Measurements from ENCODE around the gene NIT2.

GRCh38 chr3:100396967-100397366 lies 62.4 kb downstream of the NIT2 start:
- TF ChIP-seq MLLT1 (IDR thresholded peaks at IDR 0.05), result no peak
- no peak for TF ChIP-seq STAT1 (conservative IDR thresholded peaks at IDR 0.05)
- no peak for TF ChIP-seq EZH2 (IDR thresholded peaks at IDR 0.05; ENCODE audit: borderline replicate concordance, control insufficient read depth, low read depth, low read length)
- no peak for TF ChIP-seq MAX (IDR thresholded peaks at IDR 0.05; ENCODE audit: low read depth, low read length)
- TF ChIP-seq ELK1 (IDR thresholded peaks at IDR 0.05; ENCODE audit: low read depth, low read length), result no peak
- TF ChIP-seq CTCF (IDR thresholded peaks at IDR 0.05 in 2 of 3, conservative IDR thresholded peaks at IDR 0.05 in 1 of 3; ENCODE audit: control insufficient read depth in 2 of 3, extremely low read depth in 1 of 3, insufficient read depth in 1 of 3, low read depth in 3 of 3, low read length in 3 of 3), result no peak
- no peak for TF ChIP-seq CEBPB (IDR thresholded peaks at IDR 0.05; ENCODE audit: borderline replicate concordance in 1 of 2, low read depth in 2 of 2, low read length in 2 of 2)
- TF ChIP-seq POLR2AphosphoS5 (IDR thresholded peaks at IDR 0.05; ENCODE audit: low read length), result no peak
- no peak for TF ChIP-seq CHD4 (IDR thresholded peaks at IDR 0.05)
